SU-DHL-6 (cell line): ENCODE measurements around the gene SNX15.

ENCODE experiments used
- H2AFZ ChIP-seq: fragments of 200-600 bp; sonication (generic); 2 replicates; pipeline ENCODE4 v1.6.1; 2014; ENCODE audit warnings: low read depth, mild to moderate bottlenecking, moderate library complexity, mixed read lengths, antibody characterized with exemption, low read length; ENCODE audit not compliant: severe bottlenecking
- H3F3A ChIP-seq: fragments of 200-600 bp; shearing (Covaris generic); 2 replicates; pipeline ENCODE4 v1.6.0; 2016; ENCODE audit warnings: antibody characterized with exemption, mild to moderate bottlenecking; ENCODE audit not compliant: insufficient read depth
- H3K27ac ChIP-seq: fragments of 200-600 bp; sonication (generic); 2 replicates; pipeline ENCODE4 v1.5.1; 2016; ENCODE audit warnings: low read depth, mild to moderate bottlenecking, low read length, moderate library complexity, mixed read lengths
- H3K27me3 ChIP-seq: fragments of 200-600 bp; sonication (generic), shearing (Covaris generic); 2 replicates; pipeline ENCODE4 v1.6.0; 2014; ENCODE audit warnings: mild to moderate bottlenecking, low read length
- H3K36me3 ChIP-seq: fragments of 200-600 bp; sonication (generic); 2 replicates; pipeline ENCODE4 v1.6.1; 2014; ENCODE audit warnings: mild to moderate bottlenecking, low read length, mixed read lengths
- H3K4me2 ChIP-seq: fragments of 300-600, 200-600 bp; shearing (Covaris generic), sonication (generic); 2 replicates; pipeline ENCODE4 v1.6.0; 2014; ENCODE audit warnings: low read length, low read depth, mild to moderate bottlenecking; ENCODE audit not compliant: poor library complexity, severe bottlenecking
- H3K4me3 ChIP-seq: fragments of 200-600 bp; sonication (generic); 2 replicates; pipeline ENCODE4 v1.5.1; 2014; ENCODE audit warnings: antibody characterized with exemption, low read length, mild to moderate bottlenecking, mixed read lengths; ENCODE audit not compliant: insufficient read depth, poor library complexity, severe bottlenecking
- H3K79me2 ChIP-seq: fragments of 200-600 bp; sonication (generic); 2 replicates; pipeline ENCODE4 v1.6.1; 2014; ENCODE audit warnings: mild to moderate bottlenecking, low read length, moderate library complexity; ENCODE audit not compliant: insufficient read depth
- H3K9ac ChIP-seq: fragments of 200-600 bp; sonication (generic); 2 replicates; pipeline ENCODE4 v1.7.0; 2014; ENCODE audit warnings: mild to moderate bottlenecking, low read length
- H3K9me2 ChIP-seq: fragments of 200-600 bp; sonication (generic); replicated peaks from 2 replicates; pipeline ENCODE4 v1.6.1; 2014; ENCODE audit warnings: low read length; ENCODE audit not compliant: insufficient read depth
- H3K9me3 ChIP-seq: fragments of 200-600 bp; sonication (generic); 2 replicates; pipeline ENCODE4 v1.6.1; 2014; ENCODE audit warnings: low read length, mixed read lengths; ENCODE audit not compliant: insufficient read depth
- H4K20me1 ChIP-seq: fragments of 200-600 bp; sonication (generic); 2 replicates; pipeline ENCODE4 v1.6.1; 2014; ENCODE audit warnings: low read depth, mild to moderate bottlenecking, antibody characterized with exemption, low read length, moderate library complexity, mixed read lengths
- CTCF ChIP-seq: fragments of 200-600 bp; sonication (generic); IDR thresholded peaks from one replicate; pipeline ENCODE4 v1.5.1; 2017; ENCODE audit warnings: antibody characterized with exemption, mild to moderate bottlenecking, low read length, moderate library complexity; ENCODE audit not compliant: insufficient read depth, poor library complexity, severe bottlenecking
- EZH2phosphoT487 ChIP-seq: fragments of 200-600 bp; sonication (generic), shearing (Covaris generic); conservative IDR thresholded peaks from 2 replicates; pipeline ENCODE4 v1.6.1; 2018; ENCODE audit warnings: mild to moderate bottlenecking, antibody characterized with exemption, low read length, moderate library complexity, mixed read lengths

The SNX15 gene

DNA sequence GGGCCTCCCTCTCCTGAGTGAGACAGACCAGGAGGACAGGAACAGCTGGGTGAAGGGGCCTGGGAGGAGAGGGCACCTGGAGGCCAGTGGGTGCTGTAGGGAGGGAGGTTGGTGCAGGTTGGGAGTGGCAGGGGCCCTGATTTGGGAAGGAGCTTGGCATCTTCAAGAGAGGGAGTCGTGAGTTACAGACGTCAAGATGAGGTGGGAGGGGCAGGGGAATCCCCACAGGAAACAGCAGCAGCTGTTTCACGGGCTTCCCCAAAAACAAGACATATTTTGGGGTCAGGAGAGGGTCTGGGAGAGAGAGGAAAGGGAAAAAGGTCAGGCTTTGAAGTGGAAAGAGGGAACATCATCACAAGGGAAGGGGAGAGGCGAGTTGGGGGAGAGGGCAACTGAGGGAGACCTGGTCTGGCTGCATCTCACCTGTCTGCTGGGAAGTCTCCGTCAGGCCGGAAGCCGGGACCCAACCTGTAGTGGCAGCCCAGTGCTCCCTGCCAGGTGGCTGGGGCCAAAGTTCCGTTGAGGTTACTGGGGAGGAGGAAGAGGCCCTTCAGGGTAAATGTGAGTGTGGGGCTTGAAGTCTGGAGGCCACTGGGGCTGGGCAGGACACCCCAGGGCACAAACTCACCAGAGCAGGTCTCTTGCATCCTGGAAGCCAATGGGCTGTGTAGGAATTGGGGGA is 26.7 kb downstream of the SNX15 start:
- Histone ChIP-seq H3K9ac (no peak overlapping the region), H3K79me2 (no peaks in the 10 kb centered on the region), H3F3A (no peaks in the 10 kb centered on the region), H3K9me2 (no peaks in the 10 kb centered on the region), H3K4me3 (no peak overlapping the region), H4K20me1 (no peaks in the 10 kb centered on the region), H3K9me3 (no peaks in the 10 kb centered on the region), H3K27me3 (no peaks in the 10 kb centered on the region), H3K27ac (no peak overlapping the region), H3K4me2 (no peak overlapping the region), H2AFZ (no peak overlapping the region), H3K36me3 (no peaks in the 10 kb centered on the region)
- TF ChIP-seq EZH2phosphoT487 = no peak
- TF ChIP-seq CTCF = no peak

GRCh38 chr11:65055538-65055937 is 28.3 kb downstream of the SNX15 start:
- H3K9me3 ChIP-seq = no peaks in the 10 kb centered on the region
- H3K27ac ChIP-seq = no peak overlapping the region
- no peak overlapping the region for H3K4me3 ChIP-seq
- H3K27me3 ChIP-seq = no peaks in the 10 kb centered on the region
- TF ChIP-seq CTCF = no peak
- no peak for TF ChIP-seq EZH2phosphoT487
- no peaks in the 10 kb centered on the region for H4K20me1 ChIP-seq
- H3F3A ChIP-seq = no peaks in the 10 kb centered on the region
- H3K9ac ChIP-seq = no peak overlapping the region
- no peak overlapping the region for H2AFZ ChIP-seq
- no peaks in the 10 kb centered on the region for H3K9me2 ChIP-seq
- no peaks in the 10 kb centered on the region for H3K36me3 ChIP-seq
- no peaks in the 10 kb centered on the region for H3K79me2 ChIP-seq
- no peak overlapping the region for H3K4me2 ChIP-seq

DNA sequence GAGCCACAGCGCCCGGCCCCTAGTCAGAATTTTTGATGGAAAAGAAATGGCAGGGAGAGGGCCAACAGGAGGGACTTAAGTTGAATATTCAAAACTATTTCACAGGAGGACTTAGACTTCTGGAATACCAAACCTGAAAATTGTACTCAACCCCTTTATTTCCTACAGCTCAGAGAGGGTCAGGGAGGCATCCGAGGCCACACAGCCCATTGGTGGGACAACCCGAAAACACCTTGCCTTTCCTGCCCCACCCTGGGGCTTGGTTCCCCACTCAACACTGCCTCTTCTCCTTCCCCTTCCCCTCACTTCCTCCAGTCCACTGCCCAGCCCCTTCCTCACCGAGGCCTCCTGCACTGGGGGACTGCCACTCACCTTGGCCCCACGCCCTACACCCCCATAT is 29.8 kb downstream of the SNX15 start:
- Histone ChIP-seq H3K4me3 (no peak overlapping the region), H3K27ac (no peak overlapping the region), H4K20me1 (no peaks in the 10 kb centered on the region), H3K9me3 (no peaks in the 10 kb centered on the region), H3K27me3 (no peaks in the 10 kb centered on the region), H3K4me2 (no peak overlapping the region), H3K9me2 (no peaks in the 10 kb centered on the region), H3K9ac (no peak overlapping the region), H3K79me2 (no peaks in the 10 kb centered on the region), H3F3A (no peaks in the 10 kb centered on the region), H3K36me3 (no peaks in the 10 kb centered on the region), H2AFZ (no peak overlapping the region)
- TF ChIP-seq EZH2phosphoT487 (no peak), CTCF (no peak)
